ENCODE data around the gene IQGAP2. TPM values are rescaled to one million over a fixed set of nuclear protein-coding genes. Genes with fewer than 3 reads are reported as not detected.

IQGAP2 gene
- total and polyA plus RNA-seq, 2 of the 8 experiments (the other 6 are each of a cell fraction or from before 2014, with no cell fraction given): 19.7 to 66.0 TPM

- TF ChIP-seq TBP (IDR thresholded peaks at IDR 0.05; ENCODE audit: low read depth, low read length): no peak
- no peak for TF ChIP-seq RBBP5 (IDR thresholded peaks at IDR 0.05; ENCODE audit: borderline replicate concordance, low read depth, low read length)
- no peak for TF ChIP-seq KDM5A (IDR thresholded peaks at IDR 0.05; ENCODE audit: low read length)
Observed at GRCh38 chr5:76445063-76445462, 42.0 kb downstream of the IQGAP2 start (continued).

All from H1 (cell line).